ENCODE results near the gene RNPS1.

The RNPS1 gene

GRCh38 chr16:2237493-2238149, 30.3 kb downstream of the RNPS1 start:
- no peak overlapping the region for H3K4me3 ChIP-seq (ENCODE audit: low read depth, low read length)
- TF ChIP-seq, protein P1, sequence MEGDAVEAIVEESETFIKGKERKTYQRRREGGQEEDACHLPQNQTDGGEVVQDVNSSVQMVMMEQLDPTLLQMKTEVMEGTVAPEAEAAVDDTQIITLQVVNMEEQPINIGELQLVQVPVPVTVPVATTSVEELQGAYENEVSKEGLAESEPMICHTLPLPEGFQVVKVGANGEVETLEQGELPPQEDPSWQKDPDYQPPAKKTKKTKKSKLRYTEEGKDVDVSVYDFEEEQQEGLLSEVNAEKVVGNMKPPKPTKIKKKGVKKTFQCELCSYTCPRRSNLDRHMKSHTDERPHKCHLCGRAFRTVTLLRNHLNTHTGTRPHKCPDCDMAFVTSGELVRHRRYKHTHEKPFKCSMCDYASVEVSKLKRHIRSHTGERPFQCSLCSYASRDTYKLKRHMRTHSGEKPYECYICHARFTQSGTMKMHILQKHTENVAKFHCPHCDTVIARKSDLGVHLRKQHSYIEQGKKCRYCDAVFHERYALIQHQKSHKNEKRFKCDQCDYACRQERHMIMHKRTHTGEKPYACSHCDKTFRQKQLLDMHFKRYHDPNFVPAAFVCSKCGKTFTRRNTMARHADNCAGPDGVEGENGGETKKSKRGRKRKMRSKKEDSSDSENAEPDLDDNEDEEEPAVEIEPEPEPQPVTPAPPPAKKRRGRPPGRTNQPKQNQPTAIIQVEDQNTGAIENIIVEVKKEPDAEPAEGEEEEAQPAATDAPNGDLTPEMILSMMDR (IDR thresholded peaks at IDR 0.05; ENCODE audit: insufficient read depth, low read depth, low read length, missing control alignments), result no peak
- DNase-seq (ENCODE audit: low read depth), result no peak

GRCh38 chr16:2237102-2237482, 30.8 kb downstream of the RNPS1 start:
- DNase-seq (ENCODE audit: low read depth), result no peak
- TF ChIP-seq, protein P1 (IDR thresholded peaks at IDR 0.05; ENCODE audit: insufficient read depth, low read depth, low read length, missing control alignments), result no peak
- no peak overlapping the region for H3K4me3 ChIP-seq (ENCODE audit: low read depth, low read length)

- DNase-seq (ENCODE audit: low read depth), result no peak
- H3K4me3 ChIP-seq (ENCODE audit: low read depth, low read length), result no peak within 1 kb of the TSS
- TF ChIP-seq, protein P1 (IDR thresholded peaks at IDR 0.05; ENCODE audit: insufficient read depth, low read depth, low read length, missing control alignments), result no peak
Observed at GRCh38 chr16:2236337-2237101, 31.4 kb downstream of the RNPS1 start, which contains the start of gene DNASE1L2. DNASE1L2 (plus strand) TSS chr16:2236444; CDS start chr16:2236817, 373 bp downstream.

GRCh38 chr16:2235695-2236336, 32.1 kb downstream of the RNPS1 start:
- H3K4me3 ChIP-seq (ENCODE audit: low read depth, low read length), result no peak overlapping the region
- DNase-seq (ENCODE audit: low read depth), result no peak
- TF ChIP-seq, protein P1 (IDR thresholded peaks at IDR 0.05; ENCODE audit: insufficient read depth, low read depth, low read length, missing control alignments), result no peak

DNA sequence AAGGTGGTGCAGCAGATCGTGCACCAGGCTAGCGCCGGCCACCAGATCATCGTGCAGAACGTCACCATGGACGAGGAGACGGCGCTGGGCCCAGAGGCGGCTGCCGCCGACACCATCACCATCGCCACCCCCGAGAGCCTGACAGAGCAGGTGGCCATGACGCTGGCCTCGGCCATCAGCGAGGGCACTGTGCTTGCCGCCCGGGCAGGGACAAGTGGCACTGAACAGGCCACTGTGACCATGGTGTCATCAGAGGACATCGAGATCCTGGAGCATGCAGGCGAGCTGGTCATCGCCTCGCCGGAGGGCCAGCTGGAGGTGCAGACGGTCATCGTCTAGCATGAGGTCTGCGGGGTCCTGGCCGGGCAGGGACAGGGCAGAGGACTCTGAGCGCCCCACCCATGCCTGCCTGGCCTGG, 32.7 kb downstream of the RNPS1 start:
- H3K4me3 ChIP-seq (ENCODE audit: low read depth, low read length), result no peak overlapping the region
- TF ChIP-seq, protein P1 (IDR thresholded peaks at IDR 0.05; ENCODE audit: insufficient read depth, low read depth, low read length, missing control alignments), result no peak
- DNase-seq (ENCODE audit: low read depth), result no peak

DNA sequence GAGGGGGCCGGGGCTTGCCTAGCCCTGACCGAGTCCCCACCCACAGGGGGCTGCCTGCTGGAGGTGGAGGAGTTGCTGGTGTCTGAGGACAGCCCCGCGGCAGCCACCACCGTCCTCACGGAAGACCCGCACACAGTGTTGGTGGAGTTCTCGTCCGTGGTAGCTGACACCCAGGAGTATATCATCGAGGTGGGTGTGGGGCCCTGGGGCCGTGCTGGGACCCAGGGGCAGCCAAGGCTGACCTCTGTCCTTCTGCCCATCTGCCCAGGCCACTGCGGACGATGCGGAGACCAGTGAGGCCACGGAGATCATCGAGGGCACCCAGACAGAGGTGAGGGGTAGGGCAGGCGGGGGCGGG, 33.1 kb downstream of the RNPS1 start:
- TF ChIP-seq, protein P1 (IDR thresholded peaks at IDR 0.05; ENCODE audit: insufficient read depth, low read depth, low read length, missing control alignments), result no peak
- no peak overlapping the region for H3K4me3 ChIP-seq (ENCODE audit: low read depth, low read length)
- no peak for DNase-seq (ENCODE audit: low read depth)
